Fibroblast of skin of left quadriceps (primary cell): ENCODE data around the gene MPPED1.
A peak's percentile ranks its signal among the peaks of the same experiment; 100 is the strongest.

Experiments used
- DNase-seq, 2 experiments: peaks; one replicate each; pipeline ENCODE4 v3.0.0-alpha.2; 2013; ENCODE audit warnings: low read depth in 2 of 2

The MPPED1 gene

GRCh38 chr22:43411869-43412807, at the start of gene MPPED1:
MPPED1 (plus strand) TSS chr22:43412014; CDS start chr22:43424986, 12,972 bp downstream.
- DNase-seq = no peak

- DNase-seq = no peak
Measured at GRCh38 chr22:43363315-43364168, 48.3 kb upstream of the MPPED1 start.

GRCh38 chr22:43364169-43364435, 47.7 kb upstream of the MPPED1 start:
- DNase-seq = no peak

GRCh38 chr22:43365715-43366440, 45.9 kb upstream of the MPPED1 start:
- no peak for DNase-seq

- no peak for DNase-seq
Measured at GRCh38 chr22:43370036-43370435, 41.8 kb upstream of the MPPED1 start.

GRCh38 chr22:43375951-43376455, 35.8 kb upstream of the MPPED1 start:
- no peak for DNase-seq

GRCh38 chr22:43376765-43377547, 34.9 kb upstream of the MPPED1 start:
- no peak for DNase-seq

GRCh38 chr22:43377548-43377895, 34.3 kb upstream of the MPPED1 start:
- no peak for DNase-seq

GRCh38 chr22:43377896-43378704, 33.7 kb upstream of the MPPED1 start:
- DNase-seq = no peak

GRCh38 chr22:43381693-43382092, 30.1 kb upstream of the MPPED1 start:
- no peak for DNase-seq

GRCh38 chr22:43384863-43385262, 27.0 kb upstream of the MPPED1 start:
- no peak for DNase-seq

GRCh38 chr22:43385770-43386641, 25.8 kb upstream of the MPPED1 start:
- peak in 1 of 2 experiments; percentile 23 for DNase-seq

GRCh38 chr22:43387815-43388214, 24.0 kb upstream of the MPPED1 start:
- DNase-seq = no peak

GRCh38 chr22:43388420-43388851, 23.4 kb upstream of the MPPED1 start:
- DNase-seq = peak in 1 of 2 experiments; percentile 10

GRCh38 chr22:43389227-43389836, 22.5 kb upstream of the MPPED1 start:
- DNase-seq = no peak

- DNase-seq = no peak
Measured at GRCh38 chr22:43390166-43390565, 21.6 kb upstream of the MPPED1 start.

GRCh38 chr22:43390872-43391271, 20.9 kb upstream of the MPPED1 start:
- no peak for DNase-seq

GRCh38 chr22:43391306-43391705, 20.5 kb upstream of the MPPED1 start:
- no peak for DNase-seq
